ENCODE data around the gene CNPY3. TPM values are rescaled to one million over a fixed set of nuclear protein-coding genes. Genes with fewer than 3 reads are reported as not detected.

CNPY3 gene
- total RNA-seq, 1 experiment from 2014 or later = 56.0 TPM

DNA sequence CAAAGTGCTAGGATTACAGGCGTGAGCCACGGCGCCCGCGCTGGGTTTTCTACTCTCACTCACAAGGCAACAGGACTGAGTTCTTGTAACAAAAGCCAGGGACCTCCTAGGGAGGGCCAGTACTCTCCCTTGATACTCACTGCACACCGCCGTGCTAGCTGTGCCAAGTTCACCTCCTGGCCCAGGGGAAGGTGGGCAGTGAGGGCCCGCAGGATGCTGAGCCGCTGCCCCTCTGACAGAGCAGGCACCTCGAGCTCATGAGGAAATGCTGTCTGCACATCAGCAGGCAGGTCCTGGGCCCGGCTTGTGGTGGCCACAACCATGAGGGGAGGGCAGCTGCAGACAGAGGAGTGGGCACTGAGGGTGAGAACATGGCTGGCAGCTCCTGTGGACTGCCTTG, 37.9 kb downstream of the CNPY3 start:
- H2BK20ac ChIP-seq (ENCODE audit: low read depth, low read length, poor library complexity, severe bottlenecking) = no peak overlapping the region
- H3K27me3 Mint-ChIP-seq (ENCODE audit: low read depth) = peaks cover under 1% of the 10 kb centered on the region; the same call in 1 of the 2 replicates
- no peaks in the 10 kb centered on the region for H3K23me2 ChIP-seq (ENCODE audit: insufficient read length, low read depth, low read length, poor library complexity, severe bottlenecking)
- H3K27ac Mint-ChIP-seq = peak overlapping the region in 1 of 3 experiments; percentile 40; a peak in 1 of 7 replicates
- H4K20me1 ChIP-seq (ENCODE audit: control insufficient read depth, insufficient read depth, insufficient read length) = no peaks in the 10 kb centered on the region
- H2BK5ac ChIP-seq (ENCODE audit: insufficient read length, low read length) = no peak overlapping the region
- no peak overlapping the region for H3T11ph ChIP-seq (ENCODE audit: low read length)
- H3K4me3 Mint-ChIP-seq = no peak overlapping the region
- no peaks in the 10 kb centered on the region for H3K9me3 ChIP-seq (ENCODE audit: control insufficient read depth, low read depth, low read length)
- TF ChIP-seq, protein P1, sequence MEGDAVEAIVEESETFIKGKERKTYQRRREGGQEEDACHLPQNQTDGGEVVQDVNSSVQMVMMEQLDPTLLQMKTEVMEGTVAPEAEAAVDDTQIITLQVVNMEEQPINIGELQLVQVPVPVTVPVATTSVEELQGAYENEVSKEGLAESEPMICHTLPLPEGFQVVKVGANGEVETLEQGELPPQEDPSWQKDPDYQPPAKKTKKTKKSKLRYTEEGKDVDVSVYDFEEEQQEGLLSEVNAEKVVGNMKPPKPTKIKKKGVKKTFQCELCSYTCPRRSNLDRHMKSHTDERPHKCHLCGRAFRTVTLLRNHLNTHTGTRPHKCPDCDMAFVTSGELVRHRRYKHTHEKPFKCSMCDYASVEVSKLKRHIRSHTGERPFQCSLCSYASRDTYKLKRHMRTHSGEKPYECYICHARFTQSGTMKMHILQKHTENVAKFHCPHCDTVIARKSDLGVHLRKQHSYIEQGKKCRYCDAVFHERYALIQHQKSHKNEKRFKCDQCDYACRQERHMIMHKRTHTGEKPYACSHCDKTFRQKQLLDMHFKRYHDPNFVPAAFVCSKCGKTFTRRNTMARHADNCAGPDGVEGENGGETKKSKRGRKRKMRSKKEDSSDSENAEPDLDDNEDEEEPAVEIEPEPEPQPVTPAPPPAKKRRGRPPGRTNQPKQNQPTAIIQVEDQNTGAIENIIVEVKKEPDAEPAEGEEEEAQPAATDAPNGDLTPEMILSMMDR (conservative IDR thresholded peaks at IDR 0.05) = no peak
- H3K14ac ChIP-seq (ENCODE audit: insufficient read depth, low read length) = no peak overlapping the region
- WGBS (ENCODE audit: extremely low coverage, insufficient read length, low lambda C conversion rate) = no CpG with 5 or more reads among the region's 11 CpGs
- no peak overlapping the region for H4K8ac ChIP-seq (replicated peaks; ENCODE audit: insufficient read length, low read depth, low read length)
- no peak overlapping the region for H3K27ac ChIP-seq (ENCODE audit: insufficient read length, low read depth, low read length)
- no peak for DNase-seq
- H2AFZ ChIP-seq (ENCODE audit: low read length) = no peak overlapping the region
- H4K91ac ChIP-seq (ENCODE audit: insufficient read length, low read depth, low read length) = no peak overlapping the region
- H3K79me1 ChIP-seq (ENCODE audit: insufficient read depth, low read depth, low read length, poor library complexity, severe bottlenecking) = no peaks in the 10 kb centered on the region
- H3K56ac ChIP-seq (ENCODE audit: insufficient read length, low read depth, low read length) = no peak overlapping the region
- no peak overlapping the region for H3K4ac ChIP-seq (ENCODE audit: low read depth, low read length)
- no peak overlapping the region for H2BK15ac ChIP-seq (ENCODE audit: low read depth, low read length)
- no peak overlapping the region for H2AK5ac ChIP-seq (ENCODE audit: insufficient read length, low read length)
- H3K4me1 Mint-ChIP-seq = 0 out of 4 replicates have a peak, but pooled peaks cover 0 to 2% of the 10 kb centered on the region in 2 experiments
- H3K27me3 ChIP-seq (ENCODE audit: insufficient read depth, low read length) = no peaks in the 10 kb centered on the region
- no peak overlapping the region for H3K9ac ChIP-seq (ENCODE audit: extremely low read depth, insufficient read length, low read length)
- H4K5ac ChIP-seq (ENCODE audit: insufficient read length, low read depth, low read length) = no peak overlapping the region
- H3K4me2 ChIP-seq (ENCODE audit: insufficient read depth, insufficient read length, low read length) = no peak overlapping the region
- no peak overlapping the region for H3K23ac ChIP-seq (ENCODE audit: insufficient read length, low read depth, low read length)
- H3K4me1 ChIP-seq (ENCODE audit: insufficient read depth, low read length) = no peaks in the 10 kb centered on the region
- no peak overlapping the region for H2BK120ac ChIP-seq (ENCODE audit: low read depth, low read length, poor library complexity, severe bottlenecking)
- no peaks in the 10 kb centered on the region for H3K79me2 ChIP-seq (ENCODE audit: insufficient read depth, low read length)
- H3K18ac ChIP-seq (ENCODE audit: insufficient read length, low read depth, low read length) = no peak overlapping the region
- no peak overlapping the region for H2BK12ac ChIP-seq (ENCODE audit: insufficient read length, low read depth, low read length)
- H3K9me3 Mint-ChIP-seq = no peaks in the 10 kb centered on the region
- H3K36me3 Mint-ChIP-seq (ENCODE audit: insufficient read depth in 1 of 3, low read depth in 3 of 3) = peaks cover 0 to 34% (median 14%) of the 10 kb centered on the region in 3 experiments; a peak in 5 of 7 replicates

Measured in H9 (cell line).